ENCODE data around the gene KCNIP3. TPM values are rescaled to one million over a fixed set of nuclear protein-coding genes. Genes with fewer than 3 reads are reported as not detected.
"Not testable (repeated sequence)": the region's sequence is repeated elsewhere in the genome, so short reads cannot be mapped to it uniquely, and the experiment has no call there.

Gene KCNIP3
- total RNA-seq, 1 donor from 2014 or later = 0.68 TPM

GRCh38 chr2:95268211-95269035, 28.7 kb upstream of the KCNIP3 start:
- no peaks in the 10 kb centered on the region for H3K9me3 ChIP-seq (ENCODE audit: insufficient read depth, low read depth, low read length)
- no peak for FAIRE-seq
- DNase-seq (ENCODE audit: low read depth) = no peak

GRCh38 chr2:95269036-95269680, 28.0 kb upstream of the KCNIP3 start:
- Histone ChIP-seq H3K36me3 (ENCODE audit: insufficient read depth, low read length) (no peaks in the 10 kb centered on the region), H3K27ac (ENCODE audit: low read depth, low read length) (no peak overlapping the region), H3K4me1 (ENCODE audit: insufficient read depth, low read length) (no peaks in the 10 kb centered on the region), H3K79me2 (ENCODE audit: insufficient read depth, low read length) (no peaks in the 10 kb centered on the region), H3K9me3 (ENCODE audit: insufficient read depth, low read depth, low read length) (no peaks in the 10 kb centered on the region), H3K4me2 (ENCODE audit: low read length) (no peak overlapping the region), H3K9ac (ENCODE audit: low read length) (no peak overlapping the region), H3K27me3 (ENCODE audit: insufficient read depth, low read length) (peaks cover 5% of the 10 kb centered on the region), H3K4me3 (ENCODE audit: insufficient read depth, low read depth, low read length) (no peak overlapping the region), H4K20me1 (ENCODE audit: insufficient read depth, low read length) (no peaks in the 10 kb centered on the region), H2AFZ (ENCODE audit: low read depth, low read length) (no peak overlapping the region)
- TF ChIP-seq EZH2 (IDR thresholded peaks at IDR 0.05; ENCODE audit: insufficient read depth, low read length) (no peak), CTCF (IDR thresholded peaks at IDR 0.05; ENCODE audit: insufficient read depth, low read depth, low read length) (no peak)
- Mint-ChIP-seq H3K27ac (ENCODE audit: unreplicated experiment) (no peak overlapping the region), H3K27me3 (ENCODE audit: low read depth, unreplicated experiment) (peaks cover 35% of the 10 kb centered on the region), H3K9me3 (ENCODE audit: unreplicated experiment) (peaks cover 6% of the 10 kb centered on the region), H3K36me3 (ENCODE audit: low read depth, unreplicated experiment) (no peaks in the 10 kb centered on the region), H3K4me1 (ENCODE audit: low read depth, unreplicated experiment) (no peaks in the 10 kb centered on the region), H3K4me3 (ENCODE audit: unreplicated experiment) (no peak overlapping the region)
- FAIRE-seq = no peak
- DNase-seq (ENCODE audit: low read depth) = no peak

More at GRCh38 chr2:95268211-95269035, 28.7 kb upstream of the KCNIP3 start:
- peaks cover 35% of the 10 kb centered on the region for H3K27me3 Mint-ChIP-seq (ENCODE audit: low read depth, unreplicated experiment)
- no peaks in the 10 kb centered on the region for H3K4me1 ChIP-seq (ENCODE audit: insufficient read depth, low read length)
- H3K27ac ChIP-seq (ENCODE audit: low read depth, low read length) = no peak overlapping the region
- no peaks in the 10 kb centered on the region for H3K79me2 ChIP-seq (ENCODE audit: insufficient read depth, low read length)
- H3K9me3 Mint-ChIP-seq (ENCODE audit: unreplicated experiment) = peaks cover 6% of the 10 kb centered on the region
- no peak overlapping the region for H3K4me3 Mint-ChIP-seq (ENCODE audit: unreplicated experiment)
- H3K36me3 ChIP-seq (ENCODE audit: insufficient read depth, low read length) = no peaks in the 10 kb centered on the region
- no peaks in the 10 kb centered on the region for H4K20me1 ChIP-seq (ENCODE audit: insufficient read depth, low read length)
- H3K9ac ChIP-seq (ENCODE audit: low read length) = no peak overlapping the region
- H3K4me3 ChIP-seq (ENCODE audit: insufficient read depth, low read depth, low read length) = no peak overlapping the region
- no peaks in the 10 kb centered on the region for H3K4me1 Mint-ChIP-seq (ENCODE audit: low read depth, unreplicated experiment)
- H3K27me3 ChIP-seq (ENCODE audit: insufficient read depth, low read length) = peaks cover 5% of the 10 kb centered on the region
- H3K4me2 ChIP-seq (ENCODE audit: low read length) = no peak overlapping the region
- no peaks in the 10 kb centered on the region for H3K36me3 Mint-ChIP-seq (ENCODE audit: low read depth, unreplicated experiment)
- no peak overlapping the region for H3K27ac Mint-ChIP-seq (ENCODE audit: unreplicated experiment)
- H2AFZ ChIP-seq (ENCODE audit: low read depth, low read length) = no peak overlapping the region
- no peak for TF ChIP-seq EZH2 (IDR thresholded peaks at IDR 0.05; ENCODE audit: insufficient read depth, low read length)
- TF ChIP-seq CTCF (IDR thresholded peaks at IDR 0.05; ENCODE audit: insufficient read depth, low read depth, low read length) = no peak

GRCh38 chr2:95269745-95270144, 27.4 kb upstream of the KCNIP3 start:
- H3K27me3 ChIP-seq (ENCODE audit: insufficient read depth, low read length); H3K27ac Mint-ChIP-seq (ENCODE audit: unreplicated experiment); H3K79me2 ChIP-seq (ENCODE audit: insufficient read depth, low read length); H3K4me1 Mint-ChIP-seq (ENCODE audit: low read depth, unreplicated experiment); H3K9me3 Mint-ChIP-seq (ENCODE audit: unreplicated experiment); H3K4me3 Mint-ChIP-seq (ENCODE audit: unreplicated experiment); H3K9me3 ChIP-seq (ENCODE audit: insufficient read depth, low read depth, low read length); DNase-seq (ENCODE audit: low read depth); H3K27ac ChIP-seq (ENCODE audit: low read depth, low read length); H3K36me3 ChIP-seq (ENCODE audit: insufficient read depth, low read length); FAIRE-seq; H3K9ac ChIP-seq (ENCODE audit: low read length); H3K4me3 ChIP-seq (ENCODE audit: insufficient read depth, low read depth, low read length); H3K4me1 ChIP-seq (ENCODE audit: insufficient read depth, low read length); H3K36me3 Mint-ChIP-seq (ENCODE audit: low read depth, unreplicated experiment); H4K20me1 ChIP-seq (ENCODE audit: insufficient read depth, low read length); H3K4me2 ChIP-seq (ENCODE audit: low read length); H2AFZ ChIP-seq (ENCODE audit: low read depth, low read length): not testable (repeated sequence)
- H3K27me3 Mint-ChIP-seq (ENCODE audit: low read depth, unreplicated experiment) = peaks cover 31% of the 10 kb centered on the region

Measured in astrocyte (in vitro differentiated cells and primary cell).